Limb (tissue), 2 donors: ENCODE data around the gene CDK11B.
A peak's percentile ranks its signal among the peaks of the same experiment; 100 is the strongest.
"Not testable (repeated sequence)": the region's sequence is repeated elsewhere in the genome, so short reads cannot be mapped to it uniquely, and the experiment has no call there.

Experiments
- DNase-seq, 2 donors: peaks; one replicate each; pipeline ENCODE4 v3.0.0-alpha.2; 2016; ENCODE audit errors: extremely low spot score in 2 of 2

Gene CDK11B

GRCh38 chr1:1662830-1663560, 4.2 kb upstream of the CDK11B start:
- not testable (repeated sequence) for DNase-seq

- not testable (repeated sequence) for DNase-seq
These were observed 3.6 kb upstream of the CDK11B start for GRCh38 chr1:1662392-1662791.

- DNase-seq, result not testable (repeated sequence)
These were observed 10.5 kb downstream of the CDK11B start for GRCh38 chr1:1648265-1648664.

DNA sequence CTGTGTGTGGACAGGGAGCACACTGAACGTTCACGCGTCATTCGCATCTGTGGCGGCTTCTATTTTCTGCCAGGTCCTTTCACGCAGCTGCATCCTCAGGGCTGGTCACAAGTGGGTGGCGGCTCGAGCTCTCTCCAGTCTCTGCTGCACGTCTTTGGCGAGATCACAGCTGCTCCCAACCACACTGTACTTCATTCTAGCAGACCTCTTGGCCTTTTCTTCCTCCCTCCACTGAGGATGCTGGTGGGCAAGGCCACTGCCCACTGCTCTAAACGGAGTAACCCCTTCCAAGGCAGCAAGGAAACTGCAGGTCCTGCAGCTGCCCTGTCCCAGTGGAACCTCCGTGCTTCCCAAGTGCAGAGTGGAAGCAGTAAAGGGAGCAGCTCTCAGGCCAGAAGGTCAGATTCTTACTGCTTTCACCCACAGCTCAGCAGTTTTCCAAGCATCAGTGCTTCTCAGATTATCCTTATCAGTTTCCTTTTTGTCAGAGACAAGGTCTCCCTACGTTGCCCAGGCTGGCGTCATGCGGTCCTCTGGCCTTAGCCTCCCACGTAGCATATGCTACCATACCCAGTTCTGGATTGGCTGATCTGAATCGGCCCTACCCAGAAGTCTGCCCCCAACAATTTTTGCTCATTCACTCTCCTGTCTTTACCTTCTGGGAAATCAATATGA, 11.1 kb downstream of the CDK11B start:
- DNase-seq, result not testable (repeated sequence)

DNA sequence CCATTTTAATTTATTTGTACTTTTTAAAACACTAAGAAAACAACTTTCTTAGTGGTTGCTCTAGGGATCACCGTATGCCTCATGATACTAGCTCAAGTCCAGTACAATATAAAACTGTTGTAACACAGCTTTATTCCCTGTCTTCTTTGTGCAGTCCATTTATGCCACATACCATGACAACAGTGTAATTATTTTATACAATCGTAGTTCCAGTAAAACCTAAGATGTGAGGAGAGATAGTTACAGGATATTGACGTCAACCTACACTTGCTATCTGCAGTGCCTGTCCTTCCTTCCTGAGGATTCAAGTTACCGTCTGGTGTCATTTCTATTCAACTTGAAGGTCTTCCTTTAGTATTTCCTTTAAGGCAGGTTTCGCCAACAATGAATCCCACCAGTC, 12.5 kb downstream of the CDK11B start:
- DNase-seq, result not testable (repeated sequence)

- DNase-seq, result not testable (repeated sequence)
These were observed 17.9 kb downstream of the CDK11B start for GRCh38 chr1:1640711-1641461.

DNA sequence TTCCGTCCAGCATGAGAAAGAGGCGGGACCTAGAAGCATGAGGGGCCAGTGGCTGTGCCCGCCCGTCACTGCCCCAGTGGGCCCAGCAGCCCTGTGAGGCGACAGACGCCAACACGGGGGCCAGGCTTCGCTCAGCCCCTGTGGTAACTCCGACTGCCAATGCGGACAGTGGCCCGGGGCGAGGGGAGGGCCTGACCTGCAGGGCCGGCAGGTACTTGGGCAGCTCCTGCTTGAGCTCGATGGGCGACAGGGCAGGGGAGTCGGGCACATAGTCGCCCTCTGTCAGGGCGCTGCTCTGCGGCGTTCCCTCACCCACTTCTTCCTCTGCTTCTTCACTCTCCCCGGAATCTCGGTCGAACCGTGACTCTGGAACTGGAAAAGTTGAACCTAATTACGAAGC, 18.7 kb downstream of the CDK11B start:
- not testable (repeated sequence) for DNase-seq

DNA sequence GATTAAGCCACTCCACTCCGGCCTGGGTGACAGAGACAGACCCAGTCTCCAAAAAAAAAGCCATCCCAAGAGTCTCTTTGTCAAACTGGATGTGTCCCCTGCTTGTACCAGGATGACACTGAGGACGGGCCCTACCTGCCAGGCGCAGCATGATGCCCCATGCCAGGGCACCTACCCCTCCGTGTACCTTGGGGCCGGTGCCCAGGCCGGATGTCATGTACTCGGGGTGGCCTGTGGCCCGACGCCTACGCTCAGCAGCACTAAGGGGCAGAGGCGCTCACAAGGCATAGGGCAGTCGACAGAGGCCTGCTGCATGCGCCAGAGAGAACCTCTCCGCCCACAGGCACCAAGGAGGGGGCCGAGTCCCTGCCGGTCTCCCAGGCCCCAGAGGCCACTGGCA, 19.4 kb downstream of the CDK11B start:
- not testable (repeated sequence) for DNase-seq

GRCh38 chr1:1638528-1638927, 20.3 kb downstream of the CDK11B start:
- not testable (repeated sequence) for DNase-seq

GRCh38 chr1:1637479-1637875, 21.3 kb downstream of the CDK11B start:
- DNase-seq, result not testable (repeated sequence)

- DNase-seq, result not testable (repeated sequence)
These were observed 22.0 kb downstream of the CDK11B start for GRCh38 chr1:1636621-1637478.

GRCh38 chr1:1634613-1635012, 24.2 kb downstream of the CDK11B start:
- not testable (repeated sequence) for DNase-seq

DNA sequence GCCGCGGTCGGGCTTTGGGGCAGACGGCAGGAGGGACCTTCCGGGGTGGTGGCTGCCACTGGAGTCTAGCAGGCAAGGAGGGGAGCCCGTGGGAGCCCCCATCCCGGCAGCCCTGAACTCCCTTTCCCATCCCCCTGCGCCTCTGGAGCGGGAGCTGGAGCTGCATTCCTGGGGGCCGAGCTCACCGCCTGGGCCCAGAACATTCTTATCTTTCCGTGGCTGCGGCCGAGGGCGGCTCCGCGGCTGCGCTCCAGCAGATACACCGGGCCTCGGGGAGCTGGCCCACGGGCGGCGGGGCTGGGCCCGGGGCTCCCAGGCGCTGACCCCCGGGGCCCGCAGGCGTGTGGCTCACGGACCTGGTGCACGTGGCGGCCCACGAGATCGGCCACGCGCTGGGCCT, 25.4 kb downstream of the CDK11B start:
- DNase-seq, result not testable (repeated sequence)

- peak in 1 of 2 donors; percentile 66 for DNase-seq
These were observed 26.9 kb downstream of the CDK11B start, which contains the start of gene MMP23B for GRCh38 chr1:1631782-1632420. TSS of gene MMP23B (plus strand) at chr1:1632173. CDS start at chr1:1632219, 46 bp downstream.

- DNase-seq, result peak; percentile 70 to 79
These were observed 27.6 kb downstream of the CDK11B start for GRCh38 chr1:1630965-1631781.

- DNase-seq, result peak; percentile 85 to 90
These were observed 28.4 kb downstream of the CDK11B start for GRCh38 chr1:1630191-1630964.

- DNase-seq, result no peak
These were observed 29.2 kb downstream of the CDK11B start for GRCh38 chr1:1629430-1630190.
